ENCODE results near the gene SLC16A3.
A peak's percentile ranks its signal among the peaks of the same experiment; 100 is the strongest.

The SLC16A3 gene

GRCh38 chr17:82224666-82225065 lies 4.2 kb upstream of the SLC16A3 start:
- no peak for DNase-seq

- no peak for DNase-seq
Measured at GRCh38 chr17:82225368-82226029, 3.3 kb upstream of the SLC16A3 start.

- DNase-seq: no peak
Measured at GRCh38 chr17:82226146-82226808, 2.6 kb upstream of the SLC16A3 start.

GRCh38 chr17:82226809-82227628 lies 1.8 kb upstream of the SLC16A3 start:
- no peak for DNase-seq

- no peak for DNase-seq
Measured at GRCh38 chr17:82227629-82228277, 1.1 kb upstream of the SLC16A3 start.

- no peak for DNase-seq
Measured at GRCh38 chr17:82228278-82228841, 482 bp upstream of the SLC16A3 start.

GRCh38 chr17:82229698-82230608 lies 1.1 kb downstream of the SLC16A3 start:
- DNase-seq: no peak

GRCh38 chr17:82230609-82231311 lies 1.9 kb downstream of the SLC16A3 start:
- peak; percentile 87 for DNase-seq

- DNase-seq: no peak
Measured at GRCh38 chr17:82231312-82231561, 2.4 kb downstream of the SLC16A3 start.

GRCh38 chr17:82231562-82232321 lies 2.9 kb downstream of the SLC16A3 start:
- no peak for DNase-seq

GRCh38 chr17:82232322-82232820 lies 3.5 kb downstream of the SLC16A3 start:
- DNase-seq: no peak

- DNase-seq: no peak
Measured at GRCh38 chr17:82232876-82233785, 4.3 kb downstream of the SLC16A3 start.

- no peak for DNase-seq
Measured at GRCh38 chr17:82234211-82235055, 5.6 kb downstream of the SLC16A3 start.

- no peak for DNase-seq
Measured at GRCh38 chr17:82235056-82235774, 6.4 kb downstream of the SLC16A3 start.

GRCh38 chr17:82235775-82236141 lies 6.9 kb downstream of the SLC16A3 start:
- no peak for DNase-seq

GRCh38 chr17:82236142-82236971 lies 7.5 kb downstream of the SLC16A3 start:
- no peak for DNase-seq
